ENCODE measurements around the gene TMCO4.

TMCO4 gene

GRCh38 chr1:19715334-19716203, 84.1 kb downstream of the TMCO4 start:
- DNase-seq (ENCODE audit: low read depth in 2 of 2): peak; percentile 70 to 91

GRCh38 chr1:19712928-19713327, 86.8 kb downstream of the TMCO4 start:
- no peak for DNase-seq (ENCODE audit: low read depth in 2 of 2)

- peak in 1 of 2 experiments; percentile 11 for DNase-seq (ENCODE audit: low read depth in 2 of 2)
Observed at GRCh38 chr1:19710825-19711611, 88.7 kb downstream of the TMCO4 start.

GRCh38 chr1:19709260-19709793, 90.4 kb downstream of the TMCO4 start:
- no peak for DNase-seq (ENCODE audit: low read depth in 2 of 2)

- DNase-seq (ENCODE audit: low read depth in 2 of 2): no peak
Observed at GRCh38 chr1:19708567-19709110, 91.1 kb downstream of the TMCO4 start.

- no peak for DNase-seq (ENCODE audit: low read depth in 2 of 2)
Observed at GRCh38 chr1:19706136-19706535, 93.6 kb downstream of the TMCO4 start.

GRCh38 chr1:19705464-19705863, 94.3 kb downstream of the TMCO4 start:
- no peak for DNase-seq (ENCODE audit: low read depth in 2 of 2)

GRCh38 chr1:19704247-19705113, 95.2 kb downstream of the TMCO4 start:
- peak in 1 of 2 experiments; percentile 59 for DNase-seq (ENCODE audit: low read depth in 2 of 2)

- DNase-seq (ENCODE audit: low read depth in 2 of 2): no peak
Observed at GRCh38 chr1:19703280-19703679, 96.4 kb downstream of the TMCO4 start.

GRCh38 chr1:19700079-19700777, 99.5 kb downstream of the TMCO4 start:
- no peak for DNase-seq (ENCODE audit: low read depth in 2 of 2)

- no peak for DNase-seq (ENCODE audit: low read depth in 2 of 2)
Observed at GRCh38 chr1:19698181-19698580, 101.5 kb downstream of the TMCO4 start.

GRCh38 chr1:19696820-19697219, 102.9 kb downstream of the TMCO4 start:
- no peak for DNase-seq (ENCODE audit: low read depth in 2 of 2)

- no peak for DNase-seq (ENCODE audit: low read depth in 2 of 2)
Observed at GRCh38 chr1:19695772-19696171, 103.9 kb downstream of the TMCO4 start.

GRCh38 chr1:19694298-19694697, 105.4 kb downstream of the TMCO4 start:
- no peak for DNase-seq (ENCODE audit: low read depth in 2 of 2)

GRCh38 chr1:19690342-19690741, 109.4 kb downstream of the TMCO4 start:
- DNase-seq (ENCODE audit: low read depth in 2 of 2): no peak

- DNase-seq (ENCODE audit: low read depth in 2 of 2): no peak
Observed at GRCh38 chr1:19689856-19690255, 109.9 kb downstream of the TMCO4 start.

- DNase-seq (ENCODE audit: low read depth in 2 of 2): no peak
Observed at GRCh38 chr1:19689085-19689757, 110.5 kb downstream of the TMCO4 start.

GRCh38 chr1:19688041-19688842, 111.5 kb downstream of the TMCO4 start:
- DNase-seq (ENCODE audit: low read depth in 2 of 2): no peak

GRCh38 chr1:19687414-19687813, 112.3 kb downstream of the TMCO4 start:
- DNase-seq (ENCODE audit: low read depth in 2 of 2): no peak

All from stimulated activated CD4-positive, alpha-beta T cell treated with anti-CD3 and anti-CD28 coated beads, Interleukin-12 subunit alpha, Interleukin-12 subunit beta, amount 100 ng/mL, for 24 hours (primary cell).